Testis (tissue), 2 donors: ENCODE measurements around the gene PNMA6F.

ENCODE experiments used
- CTCF ChIP-seq, 3 experiments: fragments of 450-650 bp in 2 of 3; fragments of 200-600 bp in 1 of 3; sonication (generic) in 1 of 3; IDR thresholded peaks; one replicate each; pipeline ENCODE4 v1.5.1; 2016 to 2019; ENCODE audit warnings: antibody characterized with exemption in 3 of 3, mild to moderate bottlenecking in 2 of 3, moderate library complexity in 1 of 3
- POLR2A ChIP-seq: fragments of 450-650 bp; IDR thresholded peaks from one replicate; pipeline ENCODE4 v1.6.1; 2017; ENCODE audit warnings: antibody characterized with exemption, mild to moderate bottlenecking, moderate library complexity

- no peak for TF ChIP-seq CTCF (IDR thresholded peaks at IDR 0.05)
- TF ChIP-seq POLR2A = no peak
Observed at GRCh38 chrX:153320555-153321184, 897 bp downstream of the PNMA6F start.
